Measurements from ENCODE around the gene NINL.

NINL gene

GRCh38 chr20:25537890-25538289, 47.4 kb downstream of the NINL start:
- TF ChIP-seq, protein P1, sequence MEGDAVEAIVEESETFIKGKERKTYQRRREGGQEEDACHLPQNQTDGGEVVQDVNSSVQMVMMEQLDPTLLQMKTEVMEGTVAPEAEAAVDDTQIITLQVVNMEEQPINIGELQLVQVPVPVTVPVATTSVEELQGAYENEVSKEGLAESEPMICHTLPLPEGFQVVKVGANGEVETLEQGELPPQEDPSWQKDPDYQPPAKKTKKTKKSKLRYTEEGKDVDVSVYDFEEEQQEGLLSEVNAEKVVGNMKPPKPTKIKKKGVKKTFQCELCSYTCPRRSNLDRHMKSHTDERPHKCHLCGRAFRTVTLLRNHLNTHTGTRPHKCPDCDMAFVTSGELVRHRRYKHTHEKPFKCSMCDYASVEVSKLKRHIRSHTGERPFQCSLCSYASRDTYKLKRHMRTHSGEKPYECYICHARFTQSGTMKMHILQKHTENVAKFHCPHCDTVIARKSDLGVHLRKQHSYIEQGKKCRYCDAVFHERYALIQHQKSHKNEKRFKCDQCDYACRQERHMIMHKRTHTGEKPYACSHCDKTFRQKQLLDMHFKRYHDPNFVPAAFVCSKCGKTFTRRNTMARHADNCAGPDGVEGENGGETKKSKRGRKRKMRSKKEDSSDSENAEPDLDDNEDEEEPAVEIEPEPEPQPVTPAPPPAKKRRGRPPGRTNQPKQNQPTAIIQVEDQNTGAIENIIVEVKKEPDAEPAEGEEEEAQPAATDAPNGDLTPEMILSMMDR (IDR thresholded peaks at IDR 0.05) = no peak

DNA sequence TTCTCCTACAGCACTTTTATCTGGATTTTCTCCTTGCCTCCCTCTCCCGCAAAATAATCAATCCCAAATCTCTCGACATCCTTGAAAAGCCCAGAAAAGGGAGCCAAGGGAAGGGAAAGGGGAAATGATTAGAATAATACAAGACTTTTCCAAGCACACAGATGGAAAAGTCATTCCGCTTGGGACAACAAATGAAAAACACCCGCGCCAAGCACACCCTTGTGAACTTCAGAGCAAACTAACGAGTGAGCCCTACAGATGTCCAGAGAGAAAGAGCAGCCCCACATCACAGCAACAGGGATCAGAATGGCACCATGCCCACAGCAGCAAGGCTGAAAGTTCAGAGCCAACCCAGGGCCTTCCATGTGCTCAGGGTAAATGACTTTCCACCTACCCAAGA, 49.6 kb downstream of the NINL start:
- TF ChIP-seq, protein P1 (IDR thresholded peaks at IDR 0.05) = no peak

DNA sequence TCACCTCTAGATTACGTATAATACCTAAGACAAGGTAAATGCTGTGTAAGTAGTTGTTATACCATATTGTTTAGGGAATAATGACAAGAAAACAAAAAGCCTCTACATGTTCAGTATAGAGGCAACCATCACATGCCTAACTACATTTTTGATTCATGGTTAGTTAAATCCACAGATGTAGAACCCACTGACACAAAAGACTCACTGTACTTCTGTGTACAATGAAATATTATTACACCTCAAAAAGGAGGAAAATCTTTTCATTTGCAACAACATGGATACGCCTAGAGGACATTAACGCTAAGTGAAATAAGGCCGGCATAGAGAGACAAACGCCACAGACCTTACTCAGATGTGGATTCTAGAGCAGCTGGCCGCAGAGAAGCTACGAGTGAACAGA, 50.5 kb downstream of the NINL start:
- TF ChIP-seq, protein P1 (IDR thresholded peaks at IDR 0.05) = no peak

DNA sequence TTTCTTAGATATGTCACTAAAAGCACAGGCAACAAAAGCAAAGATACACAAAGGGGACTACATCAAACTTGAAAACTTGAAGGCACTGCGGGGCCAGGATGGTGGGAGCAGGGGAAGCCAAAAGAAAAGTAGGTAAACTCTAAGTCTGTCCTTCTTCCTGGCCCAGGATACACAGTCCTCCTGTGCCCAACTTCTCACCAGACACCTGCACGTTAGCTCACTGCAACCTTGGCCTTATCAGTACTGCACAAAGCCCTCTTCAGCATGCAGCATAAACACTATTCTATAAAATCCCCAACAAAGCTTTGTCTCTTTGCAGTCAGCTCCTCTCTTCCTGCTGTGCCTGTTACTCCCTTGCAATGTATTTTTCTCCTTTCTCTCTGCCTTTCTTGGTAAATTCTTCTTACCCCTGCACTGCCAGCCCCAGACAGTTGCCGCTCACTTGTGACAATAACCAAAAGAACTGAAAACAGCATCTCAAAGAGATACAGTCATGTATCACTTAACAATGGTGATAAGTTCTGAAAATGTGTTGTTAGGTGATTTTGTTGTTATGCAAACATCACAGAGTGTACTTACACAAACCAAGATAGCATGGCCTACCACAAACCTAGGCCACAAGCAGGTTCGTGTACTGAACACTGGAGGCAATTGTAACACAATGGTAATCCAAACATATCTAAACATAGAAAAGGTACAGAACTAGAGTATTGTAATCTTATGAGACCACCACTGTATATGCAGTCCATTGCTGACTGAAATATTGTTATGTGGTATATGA, 51.2 kb downstream of the NINL start:
- TF ChIP-seq, protein P1 (IDR thresholded peaks at IDR 0.05) = no peak

GRCh38 chr20:25532971-25533391, 52.4 kb downstream of the NINL start:
- TF ChIP-seq, protein P1 (IDR thresholded peaks at IDR 0.05) = no peak

GRCh38 chr20:25532015-25532751, 53.1 kb downstream of the NINL start:
- TF ChIP-seq, protein P1 (IDR thresholded peaks at IDR 0.05) = no peak

GRCh38 chr20:25529295-25529951, 55.9 kb downstream of the NINL start:
- TF ChIP-seq, protein P1 (IDR thresholded peaks at IDR 0.05) = no peak
